GM12878 (cell line): ENCODE results near the gene NMT1. TPM values are rescaled to one million over a fixed set of nuclear protein-coding genes. Genes with fewer than 3 reads are reported as not detected.

ENCODE experiments used
- ATAC-seq: fragments of 200-7000 bp; cut with Tn5 transposase; 3 replicates; pipeline ENCODE4 v1.9.1; 2020; ENCODE audit warnings: mild to moderate bottlenecking, moderate library complexity
- BruUV-seq: library from RNA; stranded (reverse); fragments of 400-500 nt; replicated peaks from 2 replicates; lab custom pipeline; 2021; lab: Mats Ljungman, UMichigan
- CTCF ChIA-PET: fragments of 300-600 bp; sonication (Branson Sonifier 250); formaldehyde crosslinking; extraction: SDS; loops from one replicate; lab custom pipeline; 2021; ENCODE audit warnings: inconsistent platforms; lab: Yijun Ruan, JAX
- POLR2A ChIA-PET: fragments of 350-600 bp; formaldehyde crosslinking; extraction: SDS; loops from one replicate; lab custom pipeline; 2021; ENCODE audit warnings: inconsistent platforms; lab: Charles Lee
- RAD21 ChIA-PET: fragments of 300-600 bp; sonication (Branson Sonifier 250); formaldehyde crosslinking; loops from one replicate; lab custom pipeline; 2023; ENCODE audit warnings: antibody characterized with exemption; ENCODE audit not compliant: unreplicated experiment; lab: Charles Lee
- SMC1A ChIA-PET: fragments of 300-600 bp; sonication (Branson Sonifier 250); formaldehyde crosslinking; loops from one replicate; lab custom pipeline; 2023; ENCODE audit not compliant: unreplicated experiment, uncharacterized antibody; lab: Charles Lee
- DNase-seq: peaks from one replicate; pipeline ENCODE4 v3.0.0-alpha.2; 2011; ENCODE audit warnings: low read depth, low spot score
- FAIRE-seq: peaks from 3 replicates; lab custom pipeline; 2011; peaks lifted over from hg19 to GRCh38; lab: Jason Lieb, UNC
- H2AFZ ChIP-seq: 2 replicates; pipeline ENCODE4 v1.6.0; 2011; ENCODE audit warnings: low read depth, low read length, control low read depth; ENCODE audit not compliant: control insufficient read depth
- H3K27ac ChIP-seq: 2 replicates; pipeline ENCODE4 v1.5.1; 2011; ENCODE audit warnings: control low read depth; ENCODE audit not compliant: control insufficient read depth, insufficient read depth
- H3K27me3 ChIP-seq, 2 experiments: replicated peaks in 1 of 2; 2 replicates each; pipeline versions ENCODE4 v1.6.0 to v1.6.1; 2011; ENCODE audit warnings: low read length in 1 of 2; ENCODE audit not compliant: control insufficient read depth in 2 of 2, insufficient read depth in 2 of 2
- H3K36me3 ChIP-seq, 2 experiments: 2 replicates each; pipeline ENCODE4 v1.5.1; 2011; ENCODE audit warnings: low read length in 1 of 2; ENCODE audit not compliant: control insufficient read depth in 2 of 2, insufficient read depth in 2 of 2
- H3K4me1 ChIP-seq: 2 replicates; pipeline ENCODE4 v1.6.1; 2011; ENCODE audit warnings: mild to moderate bottlenecking, low read length, moderate library complexity, mixed read lengths; ENCODE audit not compliant: control insufficient read depth, insufficient read depth
- H3K4me2 ChIP-seq: 2 replicates; pipeline ENCODE4 v1.6.0; 2011; ENCODE audit warnings: control low read depth; ENCODE audit not compliant: control insufficient read depth, insufficient read depth
- H3K4me3 ChIP-seq: fragments of 200-600 bp; sonication (generic); 2 replicates; pipeline ENCODE4 v1.5.1; 2016
- H3K79me2 ChIP-seq: 2 replicates; pipeline ENCODE4 v1.6.0; 2011; ENCODE audit warnings: low read length; ENCODE audit not compliant: control insufficient read depth, insufficient read depth
- H3K9ac ChIP-seq: 2 replicates; pipeline ENCODE4 v1.8.0; 2011; ENCODE audit warnings: low read length, control low read depth, mixed read lengths; ENCODE audit not compliant: control insufficient read depth, insufficient read depth
- H3K9me3 ChIP-seq: replicated peaks from 3 replicates; pipeline ENCODE4 v1.5.1; 2011; ENCODE audit warnings: mild to moderate bottlenecking, low read length; ENCODE audit not compliant: control insufficient read depth, insufficient read depth
- H4K20me1 ChIP-seq: 2 replicates; pipeline ENCODE4 v1.6.0; 2011; ENCODE audit not compliant: control insufficient read depth, insufficient read depth
- BACH1 ChIP-seq: fragments of 450-650 bp; IDR thresholded peaks from 2 replicates; pipeline ENCODE4 v1.6.1; 2017; ENCODE audit warnings: mild to moderate bottlenecking, borderline replicate concordance
- EGR1 ChIP-seq, 2 experiments: IDR thresholded peaks; 1 replicate in 1 of 2; 2 replicates in 1 of 2; pipeline ENCODE4 v1.6.1; 2011 to 2012; ENCODE audit warnings: low read depth in 2 of 2, low read length in 2 of 2, borderline replicate concordance in 1 of 2, mild to moderate bottlenecking in 1 of 2, moderate library complexity in 1 of 2
- IKZF1 ChIP-seq: fragments of 450-650 bp; conservative IDR thresholded peaks from 2 replicates; pipeline ENCODE4 v1.6.1; 2017; ENCODE audit warnings: antibody characterized with exemption, mild to moderate bottlenecking
- MEF2B ChIP-seq: fragments of 450-650 bp; IDR thresholded peaks from 2 replicates; pipeline ENCODE4 v1.6.1; 2018; ENCODE audit warnings: mild to moderate bottlenecking, moderate library complexity; ENCODE audit not compliant: partially characterized antibody, poor library complexity, severe bottlenecking
- NFIC ChIP-seq: IDR thresholded peaks from 2 replicates; pipeline ENCODE4 v1.6.1; 2012; ENCODE audit warnings: low read depth, mild to moderate bottlenecking, inconsistent platforms, low read length, moderate library complexity
- NR2F1 ChIP-seq: fragments of 450-650 bp; conservative IDR thresholded peaks from 2 replicates; pipeline ENCODE4 v1.6.1; 2017; ENCODE audit warnings: mild to moderate bottlenecking
- PBX3 ChIP-seq: IDR thresholded peaks from 2 replicates; pipeline ENCODE4 v1.6.1; 2011; ENCODE audit warnings: mild to moderate bottlenecking, low read depth, low read length, moderate library complexity; ENCODE audit not compliant: insufficient replicate concordance
- RCOR1 ChIP-seq: conservative IDR thresholded peaks from 2 replicates; pipeline ENCODE4 v1.6.1; 2012; ENCODE audit warnings: low read depth, low read length, improper control_type of control experiment
- ZNF687 ChIP-seq: fragments of 450-650 bp; IDR thresholded peaks from 2 replicates; pipeline ENCODE4 v1.6.1; 2017; ENCODE audit warnings: mild to moderate bottlenecking, moderate library complexity
- WGBS: methylation state at CpG from one replicate; pipeline ENCODE4 v1.1.6; 2016; ENCODE audit warnings: low lambda C conversion rate; ENCODE audit not compliant: insufficient replicate concordance, insufficient coverage; ENCODE audit errors: missing lambda C conversion rate; 5-methylcytosine and 5-hydroxymethylcytosine counted together
- in situ Hi-C: fragments of 300-500 bp; cut with MboI; formaldehyde crosslinking; loops from 9 replicates; pipeline ENCODE4 v1.14.3; 2018; ENCODE audit warnings: mixed read lengths
- intact Hi-C: fragments of 100-400 bp; cut with micrococcal nuclease; formaldehyde crosslinking; loops from one replicate; pipeline ENCODE4 v1.14.2; 2022; ENCODE audit not compliant: unreplicated experiment
- polyA plus RNA-seq, 11 experiments: library from polyadenylated mRNA; depleted of rRNA in 4 of 11; unstranded in 6 of 11; stranded (reverse) in 5 of 11; fragments of >200 nt; fragmentation: Nextera tagmentation in 4 of 11; fragmentation: Illumina TruSeq in 1 of 11; extraction: Ambion mirVana in 4 of 11; extraction: Trizol in 1 of 11; gene quantifications; 1 replicate in 1 of 11; 2 replicates in 10 of 11; pipeline versions ENCODE4 v1.2.1 to v1.2.3, GENCODE V29; 2011 to 2016; ENCODE audit warnings: inconsistent platforms in 2 of 11, missing spikeins in 2 of 11, low read depth in 1 of 11
- total RNA-seq, 4 experiments: library from RNA; depleted of rRNA in 3 of 4; stranded (reverse); fragments of >200 nt in 3 of 4; fragmentation: Illumina TruSeq in 1 of 4; extraction: Trizol in 1 of 4; gene quantifications; 2 replicates each; pipeline versions ENCODE4 v1.2.1 to v1.2.3, GENCODE V29; 2013 to 2021

NMT1 gene
- total and polyA plus RNA-seq, 10 of the 15 experiments (the other 5 are each of a cell fraction or from before 2014, with no cell fraction given), result 96.7 to 395 (median 222) TPM

GRCh38 chr17:45046537-45047125 is 14.5 kb upstream of the NMT1 start:
- no peak overlapping the region for H3K4me3 ChIP-seq
- no peak for FAIRE-seq
- H2AFZ ChIP-seq, result no peak overlapping the region
- SMC1A ChIA-PET, result interaction anchor here (0.6 to 3.0 kb wide), 10 partner anchors 8 to 126 kb away, joined by 3 to 10 read pairs (median 4); no protein-coding TSS in a partner anchor
- H3K4me1 ChIP-seq, result peaks cover 9% of the 10 kb centered on the region
- H3K9ac ChIP-seq, result peak overlapping the region; percentile 28
- peaks cover 54% of the 10 kb centered on the region for H3K79me2 ChIP-seq
- TSS peak; percentile 26 for BruUV-seq
- H3K4me2 ChIP-seq, result peak overlapping the region; percentile 58; the same call in 1 of the 2 replicates
- CTCF ChIA-PET, result interaction anchor here (0.6 to 6.1 kb wide), 9 partner anchors 9 to 260 kb away, joined by 3 to 58 read pairs (median 4); no protein-coding TSS in a partner anchor
- ATAC-seq, result peak; percentile 39
- POLR2A ChIA-PET, result interaction anchor here (0.7 to 7.1 kb wide), 10 partner anchors 7 to 500 kb away, joined by 3 to 119 read pairs (median 6); partner anchors contain the start of genes HEXIM2 and NMT1
- DNase-seq, result peak; percentile 68
- H3K27me3 ChIP-seq, result no peaks in the 10 kb centered on the region
- WGBS, result 43% methylated on average over 4 of the region's 9 CpGs
- H4K20me1 ChIP-seq, result no peaks in the 10 kb centered on the region
- in situ Hi-C loops, result no loop called here
- peak overlapping the region; percentile 68 for H3K27ac ChIP-seq
- H3K36me3 ChIP-seq, result peaks cover 0 to 1% of the 10 kb centered on the region in 2 experiments; a peak in 1 of 4 replicates
- no peaks in the 10 kb centered on the region for H3K9me3 ChIP-seq
- TF ChIP-seq NFIC, result no peak
- TF ChIP-seq PBX3, result no peak
- TF ChIP-seq BACH1, result peak; percentile 72; the same call in 1 of the 2 replicates
- no peak for TF ChIP-seq EGR1 (IDR thresholded peaks at IDR 0.05; ENCODE audit: borderline replicate concordance in 1 of 2, low read depth in 2 of 2, low read length in 2 of 2)
- TF ChIP-seq ZNF687, result peak; percentile 40; the same call in 1 of the 2 replicates
- TF ChIP-seq NR2F1, result peak; percentile 88
- peak; percentile 81 for TF ChIP-seq MEF2B
- peak; percentile 54 for TF ChIP-seq IKZF1
- no peak for TF ChIP-seq RCOR1
- TF ChIP-seq, all 136 proteins: peak for 5
- RAD21 ChIA-PET, result interaction anchor here (0.6 to 2.1 kb wide), 4 partner anchors 15 to 1500 kb away, joined by 3 to 8 read pairs (median 4); partner anchors contain the start of genes ETV4 and NMT1
- intact Hi-C loops, result loop anchor here (2.0 kb wide), 1 partner anchor 16 kb away; no protein-coding TSS in a partner anchor
